Liver (tissue), 9 donors: ENCODE results near the gene IFITM10. TPM values are rescaled to one million over a fixed set of nuclear protein-coding genes. Genes with fewer than 3 reads are reported as not detected.

Source experiments
- DNase-seq: peaks from one replicate; pipeline ENCODE4 v3.0.0-alpha.2; 2017; ENCODE audit warnings: low spot score
- H3K27ac ChIP-seq, 2 donors: one replicate each; pipeline ENCODE4 v1.7.0; 2013; ENCODE audit warnings: inconsistent platforms in 2 of 2, low read length in 2 of 2, control low read depth in 1 of 2, low read depth in 1 of 2, mild to moderate bottlenecking in 1 of 2
- H3K27me3 ChIP-seq, 4 donors: one replicate each; pipeline versions ENCODE4 v1.6.1 to v1.7.0; 2013; ENCODE audit warnings: low read length in 3 of 4, inconsistent platforms in 1 of 4, mild to moderate bottlenecking in 1 of 4, moderate library complexity in 1 of 4; ENCODE audit not compliant: control insufficient read depth in 4 of 4, insufficient read depth in 4 of 4
- H3K36me3 ChIP-seq, 4 donors: one replicate each; pipeline versions ENCODE4 v1.6.1 to v1.7.0; 2013; ENCODE audit warnings: low read length in 3 of 4, mild to moderate bottlenecking in 3 of 4, low read depth in 1 of 4, moderate library complexity in 1 of 4; ENCODE audit not compliant: control insufficient read depth in 4 of 4, insufficient read depth in 3 of 4
- H3K4me1 ChIP-seq, 4 donors: one replicate each; pipeline versions ENCODE4 v1.6.1 to v1.7.0; 2013; ENCODE audit warnings: low read length in 3 of 4, mild to moderate bottlenecking in 3 of 4, moderate library complexity in 1 of 4; ENCODE audit not compliant: control insufficient read depth in 4 of 4, insufficient read depth in 4 of 4
- H3K4me3 ChIP-seq, 3 donors: one replicate each; pipeline versions ENCODE4 v1.6.1 to v1.7.0; 2013; ENCODE audit warnings: low read length in 3 of 3, control low read depth in 1 of 3, low read depth in 1 of 3, mild to moderate bottlenecking in 1 of 3
- H3K9ac ChIP-seq, 2 donors: one replicate each; pipeline ENCODE4 v1.7.0; 2013; ENCODE audit warnings: low read length in 2 of 2, mild to moderate bottlenecking in 2 of 2, moderate library complexity in 2 of 2, control low read depth in 1 of 2, low read depth in 1 of 2
- H3K9me3 ChIP-seq, 4 donors: one replicate each; pipeline versions ENCODE4 v1.6.1 to v1.7.0; 2013; ENCODE audit warnings: low read length in 3 of 4; ENCODE audit not compliant: control insufficient read depth in 4 of 4
- CTCF ChIP-seq: fragments of 150-350 bp; IDR thresholded peaks from 2 replicates; pipeline ENCODE4 v1.5.1; 2017; ENCODE audit warnings: improper control_type of control experiment, low read depth, low read length; ENCODE audit not compliant: missing input control
- EGR1 ChIP-seq, 2 donors: IDR thresholded peaks; 2 replicates each; pipeline ENCODE4 v1.6.1; 2016 to 2018; ENCODE audit warnings: antibody characterized with exemption in 2 of 2, low read depth in 2 of 2
- FOXA1 ChIP-seq: IDR thresholded peaks from 2 replicates; pipeline ENCODE4 v1.6.1; 2016; ENCODE audit warnings: antibody characterized with exemption
- GABPA ChIP-seq, 2 donors: IDR thresholded peaks in 1 of 2; conservative IDR thresholded peaks in 1 of 2; 2 replicates each; pipeline ENCODE4 v1.6.1; 2016; ENCODE audit warnings: antibody characterized with exemption in 2 of 2, mild to moderate bottlenecking in 1 of 2, moderate library complexity in 1 of 2
- HNF4G ChIP-seq: IDR thresholded peaks from 2 replicates; pipeline ENCODE4 v1.6.1; 2016; ENCODE audit warnings: antibody characterized with exemption
- JUND ChIP-seq, 2 donors: IDR thresholded peaks; 2 replicates each; pipeline ENCODE4 v1.6.1; 2016; ENCODE audit warnings: antibody characterized with exemption in 2 of 2
- MAX ChIP-seq: IDR thresholded peaks from 2 replicates; pipeline ENCODE4 v1.6.1; 2016; ENCODE audit warnings: antibody characterized with exemption
- TAF1 ChIP-seq: conservative IDR thresholded peaks from 2 replicates; pipeline ENCODE4 v1.6.1; 2016; ENCODE audit warnings: antibody characterized with exemption, mild to moderate bottlenecking
- YY1 ChIP-seq: IDR thresholded peaks from 2 replicates; pipeline ENCODE4 v1.6.1; 2016; ENCODE audit warnings: antibody characterized with exemption, mild to moderate bottlenecking
- ZBTB33 ChIP-seq: IDR thresholded peaks from 2 replicates; pipeline ENCODE4 v1.6.1; 2016; ENCODE audit warnings: antibody characterized with exemption
- WGBS: extraction: QIAGEN DNeasy Blood & Tissue Kit; methylation state at CpG from one replicate; pipeline ENCODE4 v1.1.7; 2013; 5-methylcytosine and 5-hydroxymethylcytosine counted together
- polyA plus RNA-seq, 2 donors: library from polyadenylated mRNA; stranded (reverse) in 1 of 2; unstranded in 1 of 2; fragments of 200-250 nt in 1 of 2; fragments of >200 nt in 1 of 2; fragmentation: Nextera tagmentation in 1 of 2; extraction: Ambion mirVana in 1 of 2; gene quantifications; one replicate each; pipeline versions ENCODE4 v1.2.1 to v1.2.3, GENCODE V29; 2013 to 2015
- total RNA-seq, 2 donors: library from RNA; depleted of rRNA; stranded (reverse); fragments of >200 nt; gene quantifications; one replicate each; pipeline ENCODE4 v1.2.3, GENCODE V29; 2014
- TF ChIP-seq, protein P1 (sequence below): IDR thresholded peaks from 2 replicates; pipeline ENCODE4 v1.6.1; 2016; ENCODE audit warnings: antibody characterized with exemption
- donor health status: healthy.
- donor health status: healthy.
- donor health status: healthy.
- donor health status: healthy.
- donor health status: healthy.

IFITM10 gene
- total and polyA plus RNA-seq, 4 donors, result 0.14 to 8.5 (median 1.8) TPM

DNA sequence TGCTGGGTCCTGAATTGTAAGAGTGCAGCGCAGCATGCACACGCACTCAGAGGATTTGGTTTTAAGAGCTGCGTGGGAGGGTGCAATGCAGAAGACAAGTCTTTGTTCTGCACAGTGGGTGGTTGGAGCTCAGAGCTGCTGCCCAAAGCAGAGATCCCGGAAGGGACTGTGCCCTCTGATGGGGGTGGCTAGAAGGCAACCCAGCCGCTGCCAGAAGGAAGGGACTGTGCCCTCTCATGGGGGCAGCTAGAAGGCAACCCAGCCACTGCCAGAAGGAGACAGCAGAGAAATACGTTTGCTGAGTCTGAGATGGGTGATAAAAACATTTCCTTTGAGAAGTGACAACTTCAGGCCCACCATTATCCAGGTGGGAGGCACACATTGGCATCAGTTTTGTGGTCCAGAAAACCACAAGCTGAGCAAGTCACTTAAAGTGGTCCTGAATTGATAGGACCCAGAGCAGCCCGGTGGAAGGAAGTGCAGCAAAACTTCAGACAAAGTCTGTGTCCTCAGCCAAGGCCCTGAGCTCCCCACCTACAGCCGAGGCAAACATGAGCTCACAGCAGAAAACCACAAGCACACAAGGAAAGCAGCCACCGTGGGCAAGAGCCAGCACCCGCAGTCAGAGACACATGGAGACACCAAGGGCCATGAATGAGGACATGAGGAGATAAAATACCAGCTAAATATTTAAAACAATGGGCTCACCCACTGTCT, 49.1 kb downstream of the IFITM10 start:
- Histone ChIP-seq H3K36me3 (no peaks in the 10 kb centered on the region), H3K9me3 (no peaks in the 10 kb centered on the region), H3K9ac (no peak overlapping the region), H3K4me1 (no peaks in the 10 kb centered on the region), H3K4me3 (no peak overlapping the region), H3K27me3 (no peaks in the 10 kb centered on the region), H3K27ac (no peak overlapping the region)
- no peak for DNase-seq
- no peak for TF ChIP-seq ZBTB33
- TF ChIP-seq, protein P1, sequence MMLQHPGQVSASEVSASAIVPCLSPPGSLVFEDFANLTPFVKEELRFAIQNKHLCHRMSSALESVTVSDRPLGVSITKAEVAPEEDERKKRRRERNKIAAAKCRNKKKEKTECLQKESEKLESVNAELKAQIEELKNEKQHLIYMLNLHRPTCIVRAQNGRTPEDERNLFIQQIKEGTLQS, result no peak
- WGBS, result 80% methylated on average over 10 of the region's 10 CpGs

DNA sequence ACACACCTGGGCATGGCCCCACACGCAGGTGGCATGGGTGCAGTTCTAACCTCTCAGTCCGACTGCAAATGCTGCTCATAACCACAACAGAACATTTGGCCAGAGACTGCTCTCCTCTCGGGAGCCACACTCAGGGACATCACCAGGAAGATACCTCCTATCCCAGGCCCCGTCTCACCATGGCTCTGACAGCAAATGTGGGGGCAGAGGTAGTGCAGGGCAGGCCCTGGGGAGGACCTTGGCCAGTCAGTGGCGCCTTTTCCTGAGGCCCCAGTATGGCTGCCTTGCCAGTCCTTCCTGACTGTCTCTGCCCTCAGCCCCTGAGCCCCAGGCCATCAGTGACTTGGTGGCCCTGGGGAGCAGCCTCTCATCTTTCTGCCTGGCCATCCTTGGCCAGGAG, 50.6 kb downstream of the IFITM10 start:
- no peak for DNase-seq
- WGBS, result 85% methylated on average over 5 of the region's 5 CpGs

More for the DNA sequence above, 50.6 kb downstream of the IFITM10 start:
- no peaks in the 10 kb centered on the region for H3K9me3 ChIP-seq
- H3K4me1 ChIP-seq, result no peaks in the 10 kb centered on the region
- no peaks in the 10 kb centered on the region for H3K36me3 ChIP-seq
- no peak overlapping the region for H3K27ac ChIP-seq
- TF ChIP-seq YY1 (no peak), HNF4G (no peak), EGR1 (IDR thresholded peaks at IDR 0.05; ENCODE audit: low read depth in 2 of 2) (no peak), GABPA (IDR thresholded peaks at IDR 0.05 in 1 of 2, conservative IDR thresholded peaks at IDR 0.05 in 1 of 2) (no peak), JUND (IDR thresholded peaks at IDR 0.05) (no peak), TAF1 (no peak), MAX (no peak), CTCF (no peak), FOXA1 (no peak)
- TF ChIP-seq, protein P1, result no peak
- no peaks in the 10 kb centered on the region for H3K27me3 ChIP-seq
- H3K4me3 ChIP-seq, result no peak overlapping the region
- no peak overlapping the region for H3K9ac ChIP-seq
